ENCODE measurements around the gene RUSC1.
"Not testable (repeated sequence)": the region's sequence is repeated elsewhere in the genome, so short reads cannot be mapped to it uniquely, and the experiment has no call there.

RUSC1 gene

GRCh38 chr1:155326020-155326526 is 5.4 kb downstream of the RUSC1 start:
- no peak for TF ChIP-seq CTCF (IDR thresholded peaks at IDR 0.05; ENCODE audit: insufficient read depth, low read length, poor library complexity, severe bottlenecking)
- DNase-seq (ENCODE audit: extremely low read depth, insufficient read length): no peak
- no peak overlapping the region for H3K4me3 ChIP-seq (replicated peaks; ENCODE audit: low read depth, low read length)
- H3K36me3 ChIP-seq (ENCODE audit: control insufficient read depth, insufficient read depth, low read length): peaks cover 9% of the 10 kb centered on the region
- no peaks in the 10 kb centered on the region for H3K27me3 ChIP-seq (replicated peaks; ENCODE audit: control insufficient read depth, insufficient read depth, low read length)

- TF ChIP-seq CTCF (IDR thresholded peaks at IDR 0.05; ENCODE audit: insufficient read depth, low read length, poor library complexity, severe bottlenecking): no peak
- Histone ChIP-seq H3K4me3 (replicated peaks; ENCODE audit: low read depth, low read length) (no peak overlapping the region), H3K36me3 (ENCODE audit: control insufficient read depth, insufficient read depth, low read length) (peaks cover 9% of the 10 kb centered on the region), H3K27me3 (replicated peaks; ENCODE audit: control insufficient read depth, insufficient read depth, low read length) (no peaks in the 10 kb centered on the region)
- DNase-seq (ENCODE audit: extremely low read depth, insufficient read length): peak; percentile 15
Observed at GRCh38 chr1:155326631-155327037, 5.9 kb downstream of the RUSC1 start.

GRCh38 chr1:155327981-155328380 is 7.3 kb downstream of the RUSC1 start:
- TF ChIP-seq CTCF (IDR thresholded peaks at IDR 0.05; ENCODE audit: insufficient read depth, low read length, poor library complexity, severe bottlenecking): no peak
- Histone ChIP-seq H3K4me3 (replicated peaks; ENCODE audit: low read depth, low read length) (no peak overlapping the region), H3K36me3 (ENCODE audit: control insufficient read depth, insufficient read depth, low read length) (peaks cover 9% of the 10 kb centered on the region), H3K27me3 (replicated peaks; ENCODE audit: control insufficient read depth, insufficient read depth, low read length) (no peaks in the 10 kb centered on the region)
- DNase-seq (ENCODE audit: extremely low read depth, insufficient read length): no peak

GRCh38 chr1:155328856-155329255 is 8.2 kb downstream of the RUSC1 start:
- not testable (repeated sequence) for DNase-seq (ENCODE audit: extremely low read depth, insufficient read length); H3K4me3 ChIP-seq (replicated peaks; ENCODE audit: low read depth, low read length); H3K27me3 ChIP-seq (replicated peaks; ENCODE audit: control insufficient read depth, insufficient read depth, low read length); H3K36me3 ChIP-seq (ENCODE audit: control insufficient read depth, insufficient read depth, low read length)

- Histone ChIP-seq H3K36me3 (ENCODE audit: control insufficient read depth, insufficient read depth, low read length) (peaks cover 13% of the 10 kb centered on the region), H3K4me3 (replicated peaks; ENCODE audit: low read depth, low read length) (no peak overlapping the region), H3K27me3 (replicated peaks; ENCODE audit: control insufficient read depth, insufficient read depth, low read length) (no peaks in the 10 kb centered on the region)
- no peak for TF ChIP-seq CTCF (IDR thresholded peaks at IDR 0.05; ENCODE audit: insufficient read depth, low read length, poor library complexity, severe bottlenecking)
- DNase-seq (ENCODE audit: extremely low read depth, insufficient read length): no peak
Observed at GRCh38 chr1:155329980-155330598, 9.4 kb downstream of the RUSC1 start.

GRCh38 chr1:155334962-155335361 is 14.3 kb downstream of the RUSC1 start:
- no peak for DNase-seq (ENCODE audit: extremely low read depth, insufficient read length)
- Histone ChIP-seq H3K36me3 (ENCODE audit: control insufficient read depth, insufficient read depth, low read length) (peaks cover 23% of the 10 kb centered on the region), H3K27me3 (replicated peaks; ENCODE audit: control insufficient read depth, insufficient read depth, low read length) (no peaks in the 10 kb centered on the region), H3K4me3 (replicated peaks; ENCODE audit: low read depth, low read length) (no peak overlapping the region)
- no peak for TF ChIP-seq CTCF (IDR thresholded peaks at IDR 0.05; ENCODE audit: insufficient read depth, low read length, poor library complexity, severe bottlenecking)

Measured in GM06990 (cell line).